Measurements from ENCODE around the gene HACD4. TPM values are rescaled to one million over a fixed set of nuclear protein-coding genes. Genes with fewer than 3 reads are reported as not detected.

The HACD4 gene
- total and polyA plus RNA-seq, 2 experiments from 2014 or later = 3.8 to 7.5 TPM

- Histone ChIP-seq H3K27me3 (replicated peaks; ENCODE audit: insufficient read depth) (no peaks in the 10 kb centered on the region), H3K27ac (no peak overlapping the region), H4K20me1 (ENCODE audit: insufficient read depth) (no peaks in the 10 kb centered on the region), H2AFZ (no peak overlapping the region), H3K9ac (no peak overlapping the region), H3F3A (ENCODE audit: insufficient read depth) (peaks cover 7% of the 10 kb centered on the region), H3K36me3 (ENCODE audit: low read depth) (no peaks in the 10 kb centered on the region), H3K9me3 (ENCODE audit: low read depth) (no peaks in the 10 kb centered on the region), H3K4me3 (no peak overlapping the region), H3K4me1 (ENCODE audit: insufficient read depth) (0 out of 2 replicates have a peak, but pooled peaks cover 11% of the 10 kb centered on the region), H3K4me2 (ENCODE audit: unreplicated experiment) (no peak overlapping the region), H3K9me2 (ENCODE audit: insufficient read depth) (no peaks in the 10 kb centered on the region), H3K79me2 (ENCODE audit: insufficient read depth) (no peaks in the 10 kb centered on the region)
- no peak for TF ChIP-seq EZH2phosphoT487 (IDR thresholded peaks at IDR 0.05; ENCODE audit: insufficient read depth, low read depth)
- 6 to 7% methylated on average over 1 of the region's 1 CpG for WGBS, 2 experiments (ENCODE audit: low coverage in 1 of 2, low lambda C conversion rate in 2 of 2, missing lambda C conversion rate in 2 of 2)
- in situ Hi-C loops (cut with MboI) = no loop called here
- DNase-seq = peak; percentile 34
Measured at GRCh38 chr9:21056931-21057330, 25.5 kb upstream of the HACD4 start.

DNA sequence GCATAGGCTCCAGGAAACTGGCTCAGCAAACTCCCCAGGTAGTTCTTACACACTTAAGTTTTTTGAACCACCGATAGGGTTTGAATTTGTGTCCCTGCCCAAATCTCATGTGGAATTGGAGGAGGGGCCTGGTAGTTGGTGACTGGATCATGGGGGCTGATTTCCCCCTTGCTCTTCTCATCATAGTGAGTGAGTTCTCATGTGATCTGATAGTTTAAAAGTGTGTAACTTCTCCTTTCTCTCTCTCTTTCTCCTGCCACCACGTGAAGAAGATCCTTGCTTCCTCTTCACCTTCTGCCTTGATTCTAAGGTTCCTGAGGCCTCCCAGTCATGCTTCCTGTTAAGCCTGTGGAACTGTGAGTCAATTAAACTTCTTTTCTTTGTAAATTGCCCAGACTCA lies 22.4 kb upstream of the HACD4 start:
- no peaks in the 10 kb centered on the region for H3K36me3 ChIP-seq (ENCODE audit: low read depth)
- H3K4me1 ChIP-seq (ENCODE audit: insufficient read depth) = no peaks in the 10 kb centered on the region
- 27 to 32% methylated on average over 2 of the region's 2 CpGs for WGBS, 2 experiments (ENCODE audit: low coverage in 1 of 2, low lambda C conversion rate in 2 of 2, missing lambda C conversion rate in 2 of 2)
- TF ChIP-seq EZH2phosphoT487 (IDR thresholded peaks at IDR 0.05; ENCODE audit: insufficient read depth, low read depth) = no peak
- H4K20me1 ChIP-seq (ENCODE audit: insufficient read depth) = no peaks in the 10 kb centered on the region
- no peak for DNase-seq
- H3K27ac ChIP-seq = no peak overlapping the region
- H3K79me2 ChIP-seq (ENCODE audit: insufficient read depth) = no peaks in the 10 kb centered on the region
- no peak overlapping the region for H3K4me3 ChIP-seq
- H3K4me2 ChIP-seq (ENCODE audit: unreplicated experiment) = no peak overlapping the region
- no peaks in the 10 kb centered on the region for H3K9me2 ChIP-seq (ENCODE audit: insufficient read depth)
- in situ Hi-C loops (cut with MboI) = no loop called here
- H3K9ac ChIP-seq = no peak overlapping the region
- no peak overlapping the region for H2AFZ ChIP-seq
- H3K27me3 ChIP-seq (replicated peaks; ENCODE audit: insufficient read depth) = no peaks in the 10 kb centered on the region; the same call in 1 of the 2 replicates
- H3K9me3 ChIP-seq (ENCODE audit: low read depth) = no peaks in the 10 kb centered on the region
- H3F3A ChIP-seq (ENCODE audit: insufficient read depth) = no peaks in the 10 kb centered on the region

GRCh38 chr9:21047281-21047691 lies 15.8 kb upstream of the HACD4 start:
- DNase-seq = no peak
- no peaks in the 10 kb centered on the region; the same call in 1 of the 2 replicates for H3K27me3 ChIP-seq (replicated peaks; ENCODE audit: insufficient read depth)
- 86 to 89% methylated on average over 2 of the region's 2 CpGs for WGBS, 2 experiments (ENCODE audit: low coverage in 1 of 2, low lambda C conversion rate in 2 of 2, missing lambda C conversion rate in 2 of 2)
- H3K79me2 ChIP-seq (ENCODE audit: insufficient read depth) = no peaks in the 10 kb centered on the region
- in situ Hi-C loops (cut with MboI) = no loop called here
- no peaks in the 10 kb centered on the region for H3F3A ChIP-seq (ENCODE audit: insufficient read depth)
- no peaks in the 10 kb centered on the region for H3K4me1 ChIP-seq (ENCODE audit: insufficient read depth)
- H3K9me2 ChIP-seq (ENCODE audit: insufficient read depth) = no peaks in the 10 kb centered on the region
- H3K27ac ChIP-seq = no peak overlapping the region
- no peak overlapping the region for H3K9ac ChIP-seq
- no peaks in the 10 kb centered on the region for H3K9me3 ChIP-seq (ENCODE audit: low read depth)
- H3K4me3 ChIP-seq = no peak overlapping the region
- H4K20me1 ChIP-seq (ENCODE audit: insufficient read depth) = no peaks in the 10 kb centered on the region
- H2AFZ ChIP-seq = no peak overlapping the region
- no peaks in the 10 kb centered on the region for H3K36me3 ChIP-seq (ENCODE audit: low read depth)
- H3K4me2 ChIP-seq (ENCODE audit: unreplicated experiment) = no peak overlapping the region
- TF ChIP-seq EZH2phosphoT487 (IDR thresholded peaks at IDR 0.05; ENCODE audit: insufficient read depth, low read depth) (no peak), EZH2 (IDR thresholded peaks at IDR 0.05; ENCODE audit: insufficient read depth, poor library complexity, severe bottlenecking) (no peak)

DNA sequence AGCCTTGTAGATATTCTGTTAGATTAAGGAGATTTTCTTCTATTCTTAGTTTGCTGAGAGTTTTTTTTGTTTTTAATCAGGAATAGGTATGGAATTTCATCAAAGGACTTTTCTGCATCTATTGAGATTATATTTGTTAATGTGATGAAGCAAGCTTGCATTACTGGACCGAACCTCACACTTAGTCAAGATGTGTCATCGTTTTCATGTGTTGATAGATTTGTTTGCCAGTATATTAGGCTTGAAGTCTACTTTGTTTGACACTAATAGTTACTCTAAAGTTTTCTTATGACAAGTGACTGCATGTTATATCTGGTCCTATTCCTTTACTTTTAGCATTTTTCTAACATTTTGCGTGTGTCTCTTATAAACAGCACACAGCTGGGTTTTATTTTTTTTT lies 12.4 kb upstream of the HACD4 start:
- H3K79me2 ChIP-seq (ENCODE audit: insufficient read depth) = no peaks in the 10 kb centered on the region
- H3K27ac ChIP-seq = no peak overlapping the region
- H3F3A ChIP-seq (ENCODE audit: insufficient read depth) = no peaks in the 10 kb centered on the region
- no peak overlapping the region for H3K4me2 ChIP-seq (ENCODE audit: unreplicated experiment)
- H3K9me3 ChIP-seq (ENCODE audit: low read depth) = no peaks in the 10 kb centered on the region
- H2AFZ ChIP-seq = no peak overlapping the region
- WGBS, 2 experiments (ENCODE audit: low coverage in 1 of 2, low lambda C conversion rate in 2 of 2, missing lambda C conversion rate in 2 of 2) = 67% methylated on average over 3 of the region's 3 CpGs
- no peaks in the 10 kb centered on the region for H3K36me3 ChIP-seq (ENCODE audit: low read depth)
- H3K27me3 ChIP-seq (replicated peaks; ENCODE audit: insufficient read depth) = no peaks in the 10 kb centered on the region
- H3K9ac ChIP-seq = no peak overlapping the region
- H3K4me1 ChIP-seq (ENCODE audit: insufficient read depth) = no peaks in the 10 kb centered on the region
- no peak for TF ChIP-seq EZH2 (IDR thresholded peaks at IDR 0.05; ENCODE audit: insufficient read depth, poor library complexity, severe bottlenecking)
- no peak for TF ChIP-seq EZH2phosphoT487 (IDR thresholded peaks at IDR 0.05; ENCODE audit: insufficient read depth, low read depth)
- DNase-seq = no peak
- in situ Hi-C loops (cut with MboI) = no loop called here
- no peaks in the 10 kb centered on the region for H4K20me1 ChIP-seq (ENCODE audit: insufficient read depth)
- H3K4me3 ChIP-seq = no peak overlapping the region
- no peaks in the 10 kb centered on the region for H3K9me2 ChIP-seq (ENCODE audit: insufficient read depth)

GRCh38 chr9:21042466-21042865 lies 11.0 kb upstream of the HACD4 start:
- no peak for TF ChIP-seq EZH2 (IDR thresholded peaks at IDR 0.05; ENCODE audit: insufficient read depth, poor library complexity, severe bottlenecking)
- TF ChIP-seq EZH2phosphoT487 (IDR thresholded peaks at IDR 0.05; ENCODE audit: insufficient read depth, low read depth) = no peak
- no peak for DNase-seq
- no peak overlapping the region for H3K9ac ChIP-seq
- WGBS, 2 experiments (ENCODE audit: low coverage in 1 of 2, low lambda C conversion rate in 2 of 2, missing lambda C conversion rate in 2 of 2) = 84 to 90% methylated on average over 4 of the region's 4 CpGs
- no peaks in the 10 kb centered on the region for H3K9me2 ChIP-seq (ENCODE audit: insufficient read depth)
- H3K9me3 ChIP-seq (ENCODE audit: low read depth) = no peaks in the 10 kb centered on the region
- in situ Hi-C loops (cut with MboI) = no loop called here
- no peak overlapping the region for H2AFZ ChIP-seq
- no peaks in the 10 kb centered on the region for H3F3A ChIP-seq (ENCODE audit: insufficient read depth)
- no peaks in the 10 kb centered on the region for H3K27me3 ChIP-seq (replicated peaks; ENCODE audit: insufficient read depth)
- no peak overlapping the region for H3K27ac ChIP-seq
- H4K20me1 ChIP-seq (ENCODE audit: insufficient read depth) = no peaks in the 10 kb centered on the region
- no peak overlapping the region for H3K4me3 ChIP-seq
- H3K4me1 ChIP-seq (ENCODE audit: insufficient read depth) = no peaks in the 10 kb centered on the region
- H3K36me3 ChIP-seq (ENCODE audit: low read depth) = no peaks in the 10 kb centered on the region
- no peak overlapping the region for H3K4me2 ChIP-seq (ENCODE audit: unreplicated experiment)
- no peaks in the 10 kb centered on the region for H3K79me2 ChIP-seq (ENCODE audit: insufficient read depth)
